GM21367 (cell line): Measurements from ENCODE around the gene KRT71.
"Not testable (repeated sequence)": the region's sequence is repeated elsewhere in the genome, so short reads cannot be mapped to it uniquely, and the experiment has no call there.

Experiments
- ATAC-seq: cut with Tn5 transposase; IDR thresholded peaks from one replicate; pipeline ENCODE4 v1.9.1; 2021; ENCODE audit not compliant: unreplicated experiment

The KRT71 gene

GRCh38 chr12:52552681-52553195 is at the start of gene KRT71:
Gene KRT71, minus strand, starts transcription at chr12:52553145. Its CDS starts 68 bp downstream, at chr12:52553077.
- no peak for ATAC-seq

DNA sequence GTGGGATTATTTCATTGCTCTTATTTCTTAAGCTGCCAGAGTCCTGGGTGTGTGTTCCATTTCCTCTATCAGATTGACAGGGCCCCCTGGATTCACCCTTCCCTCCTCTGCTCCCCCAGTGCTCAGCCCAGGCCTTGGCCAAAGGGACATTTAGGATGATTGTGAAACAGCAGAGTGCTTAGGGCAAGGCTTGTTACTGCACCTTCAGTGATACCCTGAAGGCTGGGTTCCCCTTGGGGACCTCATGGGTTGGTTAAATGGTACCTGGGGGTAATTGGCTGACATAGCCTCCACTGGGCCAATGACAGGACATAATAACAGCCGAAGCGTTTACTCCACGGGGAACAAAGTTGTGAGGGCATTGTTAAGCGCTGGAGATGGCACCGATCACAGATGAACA is 49.6 kb upstream of the KRT71 start:
- ATAC-seq = no peak

- no peak for ATAC-seq
Measured at GRCh38 chr12:52601671-52602070, 48.7 kb upstream of the KRT71 start.

DNA sequence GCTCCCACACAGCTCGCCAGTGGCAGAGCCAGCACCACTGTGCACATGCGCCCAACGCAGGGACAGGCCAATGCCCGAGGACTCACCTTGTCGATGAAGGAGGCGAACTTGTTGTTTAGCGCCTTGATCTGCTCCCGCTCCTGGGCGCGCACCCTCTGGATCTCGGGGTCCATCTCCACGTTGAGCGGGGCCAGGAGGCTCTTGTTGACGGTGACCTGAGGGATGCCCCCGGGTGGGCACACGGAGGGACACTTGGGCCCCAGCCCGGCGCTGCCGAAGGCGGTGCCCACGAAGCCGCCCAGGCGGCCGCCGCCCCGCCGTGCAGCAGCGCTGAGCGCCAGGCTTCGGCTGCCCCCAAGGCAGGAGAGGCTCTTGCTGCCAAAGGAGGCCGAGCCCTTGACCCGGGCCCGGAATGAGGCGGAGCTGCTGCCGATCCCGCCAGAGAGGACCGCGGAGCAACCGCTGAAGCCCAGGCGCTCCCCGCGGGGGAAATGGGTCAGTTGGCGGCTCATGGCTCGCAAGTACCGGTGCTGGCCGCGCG is 48.1 kb upstream of the KRT71 start, which contains the start of gene KRT72:
Gene KRT72, minus strand, starts transcription at position 523 of the 541 bp plus-strand sequence. Its CDS starts 11 bp downstream, at position 512.
- ATAC-seq = no peak

DNA sequence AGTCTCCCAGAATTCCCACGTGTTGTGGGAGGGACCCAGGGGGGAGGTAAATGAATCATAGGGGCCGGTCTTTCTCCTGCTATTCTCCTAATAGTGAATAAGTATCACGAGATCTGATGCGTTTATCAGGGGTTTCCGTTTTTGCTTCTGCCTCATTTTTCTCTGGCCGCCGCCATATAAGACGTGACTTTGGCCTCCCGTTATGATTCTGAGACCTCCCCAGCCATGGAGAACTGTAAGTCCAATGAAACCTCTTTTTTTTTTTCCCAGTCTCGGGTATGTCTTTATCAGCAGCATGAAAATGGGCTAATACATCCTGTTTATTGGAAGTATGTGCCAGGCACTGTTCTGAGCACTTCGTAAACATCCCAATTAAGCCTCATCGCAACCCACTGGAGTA is 47.5 kb upstream of the KRT71 start:
- no peak for ATAC-seq

GRCh38 chr12:52600071-52600470 is 47.1 kb upstream of the KRT71 start:
- no peak for ATAC-seq

GRCh38 chr12:52598966-52599365 is 46.0 kb upstream of the KRT71 start:
- no peak for ATAC-seq

DNA sequence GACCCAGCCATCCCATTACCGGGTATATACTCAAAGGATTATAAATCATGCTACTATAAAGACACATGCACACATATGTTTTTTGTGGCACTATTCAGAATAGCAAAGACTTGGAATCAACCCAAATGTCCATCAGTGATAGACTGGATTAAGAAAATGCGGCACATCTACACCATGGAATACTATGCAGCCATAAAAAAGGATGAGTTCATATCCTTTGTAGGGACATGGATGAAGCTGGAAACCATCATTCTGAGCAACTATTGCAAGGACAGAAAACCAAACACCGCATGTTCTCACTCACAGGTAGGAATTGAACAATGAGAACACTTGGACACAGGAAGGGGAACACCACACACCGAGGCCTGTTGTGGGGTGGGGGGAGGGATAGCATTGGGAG is 41.3 kb upstream of the KRT71 start:
- ATAC-seq = not testable (repeated sequence)

DNA sequence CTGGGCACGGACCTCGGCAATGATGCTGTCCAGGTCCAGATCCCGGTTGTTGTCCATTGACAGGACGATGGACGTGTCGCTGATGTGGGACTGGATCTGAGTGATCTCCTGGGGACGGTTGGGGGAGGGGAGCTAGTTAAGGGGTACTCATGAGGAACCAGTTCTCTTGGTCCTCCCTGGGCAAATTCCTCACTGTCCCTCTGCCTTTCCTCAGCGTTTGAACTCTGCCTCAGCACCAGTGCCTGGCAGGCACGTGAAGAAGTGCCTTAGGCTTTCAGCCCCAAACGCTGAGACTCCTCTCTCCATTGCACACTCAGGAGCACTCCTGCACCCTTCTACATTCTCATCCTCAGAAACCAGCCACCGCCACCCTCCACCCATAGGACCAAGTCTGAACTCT is 38.6 kb upstream of the KRT71 start:
- ATAC-seq = no peak

DNA sequence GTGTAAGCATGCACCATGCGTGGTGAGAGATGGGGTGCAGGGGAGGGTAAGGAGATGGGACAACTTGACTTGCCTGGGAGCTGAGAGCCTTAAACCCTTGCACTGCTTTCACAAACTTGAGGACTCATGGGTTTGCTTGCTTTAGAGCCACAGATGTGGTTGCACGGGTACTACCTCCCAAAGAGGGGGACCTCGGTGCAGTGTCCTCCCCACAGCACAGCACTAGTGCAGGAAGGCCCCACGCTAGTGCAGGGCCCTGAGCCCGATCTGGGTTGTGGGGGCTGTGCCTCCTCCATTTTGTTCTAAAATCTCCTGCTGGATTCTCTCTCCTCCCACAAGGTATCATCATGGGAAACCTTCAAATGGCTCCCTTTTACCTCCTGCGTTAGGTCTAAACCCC is 37.1 kb upstream of the KRT71 start:
- no peak for ATAC-seq

DNA sequence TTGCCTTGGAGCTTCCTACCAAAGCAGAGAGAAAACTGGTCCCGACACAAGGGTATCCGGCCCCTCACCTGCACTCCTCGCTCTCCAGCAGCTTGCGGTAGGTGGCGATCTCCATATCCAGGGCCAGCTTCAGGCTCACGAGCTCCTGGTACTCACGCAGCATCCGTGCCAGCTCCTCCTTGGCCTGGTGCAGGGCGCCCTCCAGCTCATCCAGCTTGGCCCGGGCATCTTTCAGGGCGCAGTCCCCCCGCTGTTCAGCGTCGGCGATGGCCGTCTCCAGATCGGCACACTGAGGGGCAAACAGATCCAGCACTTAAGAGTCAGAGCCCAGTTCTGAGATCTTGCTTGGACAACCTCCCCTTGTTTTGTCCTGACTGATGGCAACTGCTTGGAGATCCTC is 34.6 kb upstream of the KRT71 start:
- ATAC-seq = no peak

DNA sequence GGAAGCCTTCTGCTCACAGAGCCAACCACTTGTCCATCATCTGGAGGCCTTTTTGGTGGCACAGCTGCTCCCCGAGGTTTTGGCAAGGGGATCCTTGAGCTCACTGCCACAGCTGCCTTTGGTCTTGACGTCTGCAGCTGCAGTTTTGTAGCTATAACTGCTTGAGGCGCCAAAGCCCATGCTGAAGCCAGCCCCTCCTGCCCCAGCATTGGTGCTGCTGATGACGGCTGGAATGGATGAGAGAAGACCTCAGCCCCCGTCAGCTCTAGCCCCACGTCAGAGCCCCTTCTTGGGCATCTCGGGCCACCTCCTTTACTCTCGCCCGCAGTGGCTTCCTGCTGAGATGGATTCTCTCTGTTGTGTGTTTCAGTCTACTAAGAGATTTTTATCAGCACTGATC is 33.0 kb upstream of the KRT71 start:
- no peak for ATAC-seq

GRCh38 chr12:52585066-52585465 is 32.1 kb upstream of the KRT71 start:
- ATAC-seq = no peak

DNA sequence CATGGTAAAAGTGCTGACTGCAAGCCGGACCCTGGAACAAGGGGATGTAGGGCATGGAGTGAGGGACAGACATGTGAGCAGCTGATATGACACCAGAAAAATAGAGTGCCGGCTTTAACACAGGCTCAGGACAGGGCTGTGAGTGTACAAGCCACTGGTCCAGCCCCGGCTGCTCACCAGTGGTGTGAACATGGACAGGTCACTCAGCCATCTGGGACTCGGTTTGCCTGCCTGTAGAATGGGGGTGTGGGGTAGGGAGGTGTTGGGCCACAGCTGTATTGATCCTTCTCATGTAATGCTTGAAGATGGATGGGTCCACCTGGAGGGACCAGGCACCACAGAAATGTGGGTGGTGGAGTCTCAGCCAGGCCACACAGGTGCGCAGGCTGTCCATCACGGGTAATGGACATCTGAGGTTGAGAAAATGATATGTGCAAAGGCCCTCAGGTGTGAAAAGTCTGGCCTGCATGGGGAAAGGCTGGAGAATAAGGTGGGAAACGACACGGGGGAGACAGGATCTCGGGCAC is 31.3 kb upstream of the KRT71 start:
- ATAC-seq = no peak

DNA sequence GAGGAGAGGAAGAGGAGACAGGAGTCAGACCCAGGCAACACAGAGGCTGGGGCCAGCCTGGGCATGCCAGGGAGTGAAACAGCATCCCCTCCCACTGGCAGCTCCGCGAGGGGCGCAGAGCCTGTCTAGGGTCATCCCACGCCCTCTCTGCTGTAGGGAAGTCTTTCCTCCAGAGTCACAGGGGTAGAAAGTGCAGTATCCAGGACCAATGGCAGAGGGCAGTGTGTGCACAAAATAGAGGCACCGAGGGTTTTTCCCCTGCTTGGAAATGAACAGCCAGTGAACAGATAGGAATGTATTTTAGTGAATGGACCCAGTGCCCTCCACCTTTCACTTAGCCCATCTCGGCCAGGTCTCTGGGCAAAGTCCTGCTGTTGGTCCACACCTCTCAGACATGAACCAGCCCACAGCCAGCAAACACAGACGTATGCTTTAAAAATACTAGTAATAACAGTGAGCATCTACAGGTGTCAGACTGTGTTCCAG is 30.1 kb upstream of the KRT71 start:
- ATAC-seq = no peak

DNA sequence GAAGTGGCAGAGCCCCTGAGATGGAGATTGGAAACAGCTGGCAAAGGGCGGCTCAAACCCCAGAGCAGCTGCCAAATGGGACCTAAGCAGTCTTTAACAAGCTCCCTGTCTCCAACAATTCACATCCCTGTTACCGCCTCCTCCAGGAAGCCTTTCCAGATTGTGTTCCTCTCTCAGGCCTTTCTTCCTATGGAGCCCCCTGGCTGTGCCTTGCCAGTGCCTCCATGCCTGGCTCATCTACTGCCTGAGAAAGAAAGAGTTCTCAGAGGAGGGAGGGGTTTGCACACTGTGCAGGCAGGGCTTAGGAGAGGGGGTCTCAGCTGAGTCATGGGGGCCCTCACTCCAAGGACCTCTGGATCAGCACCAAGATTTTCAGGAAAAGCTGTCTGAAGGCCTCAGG is 29.5 kb upstream of the KRT71 start:
- ATAC-seq = no peak

- no peak for ATAC-seq
Measured at GRCh38 chr12:52581481-52581880, 28.5 kb upstream of the KRT71 start.

DNA sequence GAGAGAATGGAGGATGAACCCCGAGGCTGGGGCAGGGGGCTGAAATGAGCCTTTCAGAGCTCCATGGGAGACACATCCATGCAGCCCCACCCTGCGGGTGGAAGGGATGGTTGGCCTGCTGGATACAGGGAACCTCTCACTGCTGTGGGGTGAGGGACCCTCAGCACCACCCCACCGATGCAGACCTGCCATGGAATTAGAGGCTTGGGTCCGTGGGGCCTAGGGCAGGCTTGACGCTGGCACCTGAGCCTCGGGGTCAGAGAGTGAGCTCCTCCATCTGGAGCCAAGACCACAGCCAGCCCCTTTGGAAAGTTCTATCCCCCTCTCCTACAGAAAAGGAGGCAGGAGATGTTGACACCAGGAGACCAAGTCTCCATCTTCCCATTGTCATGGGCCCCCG is 28.1 kb upstream of the KRT71 start:
- no peak for ATAC-seq

- no peak for ATAC-seq
Measured at GRCh38 chr12:52580496-52580895, 27.6 kb upstream of the KRT71 start.

GRCh38 chr12:52579468-52580465 is 26.8 kb upstream of the KRT71 start:
- no peak for ATAC-seq

- ATAC-seq = no peak
Measured at GRCh38 chr12:52578469-52578868, 25.5 kb upstream of the KRT71 start.

DNA sequence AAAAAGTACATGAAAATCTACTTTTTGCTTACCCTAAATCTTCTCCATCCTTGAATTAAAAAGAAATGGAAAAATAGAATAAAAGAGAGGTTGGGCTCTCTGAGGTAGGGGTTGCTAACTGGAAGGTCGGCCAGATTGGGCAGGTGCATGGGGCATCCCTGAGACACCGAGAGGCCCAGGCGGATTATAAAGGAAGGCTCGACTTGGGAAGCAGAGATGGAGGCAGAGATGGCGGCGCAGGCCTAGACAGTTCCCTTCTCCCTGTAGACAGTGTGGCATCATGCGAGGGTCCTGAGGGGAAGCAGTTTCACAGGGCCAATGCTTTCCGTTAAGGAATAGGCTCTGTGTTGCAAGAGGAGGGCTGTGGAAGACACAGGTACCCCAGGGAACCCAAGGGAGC is 24.4 kb upstream of the KRT71 start:
- no peak for ATAC-seq
